Head of caudate nucleus (tissue), 42 donors: Measurements from ENCODE around the gene SYVN1.
"Not testable (repeated sequence)": the region's sequence is repeated elsewhere in the genome, so short reads cannot be mapped to it uniquely, and the experiment has no call there.

ENCODE experiments used
- DNase-seq, 42 donors: peaks; one replicate each; pipeline versions ENCODE4 v3.0.0 to v3.0.0-alpha.2; 2020 to 2021; ENCODE audit warnings: mixed read lengths in 7 of 42
- intact Hi-C: fragments of 100-400 bp; cut with DNase I; formaldehyde crosslinking; loops from one replicate; pipeline ENCODE4 v1.15.0; 2022

Gene SYVN1

DNA sequence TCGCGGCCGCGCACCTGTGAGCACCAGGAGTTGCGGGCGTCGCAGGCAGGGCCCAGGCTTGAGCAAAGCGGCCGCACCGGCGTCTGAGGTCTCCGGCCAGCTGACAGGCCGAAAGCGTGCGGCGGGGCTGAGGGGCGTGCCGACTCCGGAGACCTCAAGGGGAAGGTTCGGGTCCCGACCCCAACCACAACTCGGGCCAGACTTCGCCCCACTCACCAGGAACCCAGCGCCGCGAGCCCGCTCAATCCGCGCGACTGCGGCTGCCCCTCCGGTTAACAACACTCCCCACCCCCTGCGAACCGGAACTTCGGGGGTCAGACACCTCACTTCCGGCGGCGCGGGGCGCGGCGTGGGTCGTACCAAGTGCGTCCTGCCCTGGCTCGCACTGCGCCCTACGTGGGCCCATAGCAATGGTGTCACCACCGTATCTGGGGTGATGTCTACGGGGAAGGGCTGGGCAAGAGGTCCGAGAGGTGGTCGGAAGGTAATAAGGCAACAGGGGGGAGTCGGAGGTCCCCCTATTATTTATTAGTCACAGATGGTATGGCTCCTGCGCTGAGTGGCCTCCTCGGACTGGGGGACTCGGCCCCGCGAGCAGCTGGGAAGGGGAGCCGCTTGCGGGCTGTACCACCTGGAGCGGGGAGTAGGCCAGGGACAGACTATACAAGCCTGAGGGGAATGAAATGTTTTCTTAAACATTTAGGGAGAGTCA is at the start of gene SYVN1:
TSS of gene SYVN1 (minus strand) at position 280 of the 712 bp plus-strand sequence. CDS start 918 bp downstream, outside the sequence.
- intact Hi-C loops: no loop called here

GRCh38 chr11:65183201-65183891 is 49.0 kb upstream of the SYVN1 start:
- intact Hi-C loops: no loop called here
- peak in 1 of 42 donors; percentile 35 for DNase-seq

More for the DNA sequence above, at the start of gene SYVN1:
- DNase-seq: peak; percentile 85 to 97 (median 94)

- intact Hi-C loops: no loop called here
- peak in 33 of 42 donors; percentile 19 to 68 (median 45) for DNase-seq
Observed at GRCh38 chr11:65182258-65183170, 48.2 kb upstream of the SYVN1 start.

- peak in 41 of 42 donors; percentile 14 to 84 (median 59) for DNase-seq
- intact Hi-C loops: no loop called here
Observed at GRCh38 chr11:65181569-65182257, 47.4 kb upstream of the SYVN1 start, which contains the start of gene CAPN1. CAPN1 (plus strand) TSS chr11:65181928; CDS start chr11:65182702, 774 bp downstream.

- intact Hi-C loops: no loop called here
- peak in 38 of 42 donors; percentile 11 to 65 (median 40) for DNase-seq
Observed at GRCh38 chr11:65180877-65181568, 46.7 kb upstream of the SYVN1 start.

DNA sequence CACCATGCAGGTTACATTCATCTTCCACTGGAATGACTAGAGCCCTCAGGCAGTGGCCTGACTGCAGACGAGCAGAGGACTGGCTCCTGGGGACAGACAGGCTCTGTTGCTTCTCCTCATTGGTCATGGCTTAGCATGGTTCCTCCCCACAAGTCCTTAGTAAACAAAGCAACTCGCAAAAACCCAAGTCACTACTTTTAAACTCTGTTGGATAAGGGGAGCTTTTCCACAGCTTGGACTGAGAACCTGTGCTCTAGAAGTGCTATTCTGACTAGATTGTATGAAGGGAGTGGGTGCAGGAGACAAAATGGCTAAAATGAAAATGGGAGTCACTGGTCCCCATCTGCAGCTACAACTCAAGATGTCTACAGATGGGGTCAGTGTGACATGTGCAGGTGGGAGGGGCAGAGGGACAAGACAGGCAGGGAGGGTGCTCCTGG is 40.3 kb upstream of the SYVN1 start:
- DNase-seq, intact Hi-C loops: not testable (repeated sequence)

- intact Hi-C loops: no loop called here
- DNase-seq: no peak
Observed at GRCh38 chr11:65172600-65172999, 38.3 kb upstream of the SYVN1 start.

DNA sequence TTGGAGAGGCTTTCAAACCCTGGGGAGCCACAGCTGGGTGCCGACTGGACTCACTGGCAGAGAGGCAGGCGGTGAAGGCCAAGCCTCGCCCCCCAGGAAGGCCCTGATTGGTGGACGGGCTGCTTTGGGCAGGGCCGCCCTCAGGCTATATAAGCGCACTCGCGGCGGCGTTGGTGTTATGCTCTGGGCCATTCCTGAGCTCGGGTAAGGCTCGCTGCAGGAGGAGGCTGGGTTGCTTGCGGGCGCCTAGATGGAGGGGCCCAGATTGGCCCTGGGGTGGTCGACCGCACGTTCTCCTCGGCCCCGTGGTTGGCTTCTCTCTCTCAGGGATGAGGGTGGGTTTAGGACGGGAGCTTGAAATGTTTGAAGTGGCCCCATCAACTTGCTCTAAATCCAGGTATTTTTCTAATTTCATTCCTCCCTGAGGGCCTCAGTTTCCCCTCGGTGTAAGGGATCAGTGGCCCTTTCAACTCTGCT is 35.8 kb upstream of the SYVN1 start, which contains the start of gene SPDYC:
TSS of gene SPDYC (plus strand) at position 176 of the 477 bp plus-strand sequence. CDS start 1,125 bp downstream, outside the sequence.
- intact Hi-C loops: no loop called here
- no peak for DNase-seq

DNA sequence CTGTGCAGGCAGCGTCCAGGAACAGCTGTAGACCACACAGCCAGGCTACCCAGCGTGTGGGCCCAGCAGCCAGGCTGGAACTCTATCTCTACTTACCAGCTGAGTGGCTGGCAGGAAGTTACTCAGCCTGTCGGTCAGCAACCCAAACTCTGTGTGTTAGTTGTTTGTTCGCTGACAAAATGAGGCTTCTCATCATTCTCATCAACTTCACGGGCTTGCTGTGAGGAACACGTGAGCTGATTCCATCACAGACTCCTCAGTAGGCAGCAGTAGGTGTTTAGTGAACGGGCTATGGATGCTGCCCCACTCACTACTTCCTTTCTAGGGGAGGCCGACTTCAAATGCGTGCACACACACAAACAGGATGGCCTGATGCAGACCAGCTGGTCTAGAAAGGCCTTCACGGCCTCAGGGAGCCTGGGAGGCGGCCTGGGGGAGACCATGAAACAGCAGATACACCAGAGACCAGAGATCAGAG is 34.9 kb upstream of the SYVN1 start:
- no peak for DNase-seq
- intact Hi-C loops: no loop called here

- no peak for DNase-seq
Observed at GRCh38 chr11:65167656-65168055, 33.3 kb upstream of the SYVN1 start.

GRCh38 chr11:65166893-65167292 is 32.6 kb upstream of the SYVN1 start:
- DNase-seq: no peak
- intact Hi-C loops: no loop called here

More at GRCh38 chr11:65167656-65168055, 33.3 kb upstream of the SYVN1 start:
- intact Hi-C loops: no loop called here

- no peak for DNase-seq
- intact Hi-C loops: no loop called here
Observed at GRCh38 chr11:65165410-65166317, 31.3 kb upstream of the SYVN1 start.

GRCh38 chr11:65163684-65164083 is 29.4 kb upstream of the SYVN1 start:
- DNase-seq: no peak
- intact Hi-C loops: no loop called here

DNA sequence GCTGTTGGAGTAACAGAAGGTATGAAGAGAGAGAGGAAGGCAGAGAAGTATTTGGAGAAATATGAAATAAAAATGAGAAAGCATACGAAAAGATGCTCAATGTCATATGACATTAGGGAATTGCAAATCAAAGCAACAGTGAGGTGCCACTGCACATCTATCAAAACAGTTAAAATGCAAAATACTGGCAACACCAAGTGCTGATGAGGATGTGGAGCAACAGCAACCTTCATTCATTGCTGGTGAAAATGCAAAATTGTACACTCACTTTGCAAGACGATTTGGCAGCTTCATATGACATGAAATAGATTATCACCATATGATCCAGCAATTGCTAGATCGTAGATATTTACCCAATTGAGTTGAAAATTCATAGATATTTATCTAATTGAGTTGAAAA is 26.3 kb upstream of the SYVN1 start:
- DNase-seq: no peak
- intact Hi-C loops: no loop called here

DNA sequence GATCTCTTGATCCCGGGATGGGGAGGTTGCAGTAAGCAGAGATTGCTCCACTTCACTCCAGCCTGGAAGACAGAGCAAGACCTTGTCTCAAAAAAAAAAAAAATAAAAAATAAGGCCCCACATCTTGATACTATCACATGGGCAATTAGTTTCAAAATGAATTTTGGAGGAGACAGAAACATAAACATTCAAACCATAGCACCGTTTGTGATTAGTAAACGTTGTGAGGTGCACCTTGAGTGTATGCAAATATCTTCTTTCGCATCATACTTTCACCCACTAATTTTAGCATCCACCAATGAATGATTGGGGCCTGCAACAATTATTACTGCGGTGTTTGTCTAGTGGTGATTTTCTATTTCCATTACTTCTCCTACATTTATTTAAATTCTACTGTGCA is 24.7 kb upstream of the SYVN1 start:
- no peak for DNase-seq
- intact Hi-C loops: no loop called here

DNA sequence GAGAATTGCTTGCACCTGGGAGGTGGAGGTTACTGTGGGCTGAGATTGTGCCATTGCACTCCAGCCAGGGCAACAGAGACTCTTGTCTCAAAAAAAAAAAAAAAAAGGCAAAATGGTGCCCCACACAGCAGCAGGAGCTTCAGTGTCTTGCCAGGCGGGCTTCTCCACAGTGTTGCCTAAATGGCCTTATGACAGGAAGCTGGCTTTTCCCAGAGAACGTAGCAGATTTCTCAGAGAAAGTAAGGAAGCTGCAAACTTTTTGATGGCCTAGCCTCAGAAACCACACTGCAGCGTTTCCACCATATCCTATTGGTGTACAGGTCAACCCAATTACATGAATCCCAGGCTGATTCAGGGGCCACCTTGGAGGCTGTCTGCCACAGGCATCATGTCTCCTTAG is 23.0 kb upstream of the SYVN1 start:
- no peak for DNase-seq
- intact Hi-C loops: no loop called here

DNA sequence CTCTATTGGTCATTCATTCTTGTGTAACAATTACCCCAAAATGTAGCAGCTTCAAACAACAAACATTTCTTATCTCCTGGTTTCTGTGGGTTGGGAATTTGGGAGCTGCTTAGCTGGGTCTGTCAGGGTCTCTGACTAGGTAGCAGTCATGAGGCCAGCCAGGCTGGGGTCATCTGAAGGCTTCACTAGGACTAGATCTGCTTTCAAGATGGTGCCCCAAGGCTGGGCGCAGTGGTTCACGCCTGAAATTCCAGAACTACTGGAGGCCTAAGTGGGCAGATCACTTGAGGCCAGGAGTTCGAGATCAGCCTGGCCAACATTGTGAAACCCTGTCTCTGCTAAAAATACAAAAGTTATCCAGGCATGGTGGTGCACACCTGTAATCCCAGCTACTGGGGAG is 22.6 kb upstream of the SYVN1 start:
- DNase-seq: no peak
- intact Hi-C loops: no loop called here
